ENCODE measurements around the gene COQ10B.

Gene COQ10B

GRCh38 chr2:197419438-197419837 is 33.9 kb upstream of the COQ10B start:
- no peaks in the 10 kb centered on the region for H3K27me3 ChIP-seq (ENCODE audit: insufficient read depth, low read depth, severe bottlenecking)
- peaks cover 77% of the 10 kb centered on the region for H3K36me3 ChIP-seq
- TF ChIP-seq CTCF (IDR thresholded peaks at IDR 0.05; ENCODE audit: low read depth, low read length): no peak
- DNase-seq: no peak
- no peaks in the 10 kb centered on the region for H3K9me3 ChIP-seq (ENCODE audit: severe bottlenecking)
- H3K4me3 ChIP-seq (ENCODE audit: low read depth, low read length): no peak overlapping the region
- H3K27ac ChIP-seq: no peak overlapping the region

GRCh38 chr2:197423307-197423706 is 30.0 kb upstream of the COQ10B start:
- Histone ChIP-seq H3K4me3 (ENCODE audit: low read depth, low read length) (no peak overlapping the region), H3K27ac (no peak overlapping the region), H3K36me3 (peaks cover 57% of the 10 kb centered on the region), H3K9me3 (ENCODE audit: severe bottlenecking) (no peaks in the 10 kb centered on the region), H3K27me3 (ENCODE audit: insufficient read depth, low read depth, severe bottlenecking) (no peaks in the 10 kb centered on the region)
- TF ChIP-seq CTCF (IDR thresholded peaks at IDR 0.05; ENCODE audit: low read depth, low read length): no peak
- DNase-seq: no peak

GRCh38 chr2:197425550-197425949 is 27.8 kb upstream of the COQ10B start:
- H3K27me3 ChIP-seq (ENCODE audit: insufficient read depth, low read depth, severe bottlenecking): no peaks in the 10 kb centered on the region

GRCh38 chr2:197426723-197427603 is 26.4 kb upstream of the COQ10B start:
- H3K4me3 ChIP-seq (ENCODE audit: low read depth, low read length): no peak overlapping the region
- DNase-seq: no peak
- no peaks in the 10 kb centered on the region for H3K9me3 ChIP-seq (ENCODE audit: severe bottlenecking)
- TF ChIP-seq CTCF (IDR thresholded peaks at IDR 0.05; ENCODE audit: low read depth, low read length): no peak
- no peaks in the 10 kb centered on the region for H3K27me3 ChIP-seq (ENCODE audit: insufficient read depth, low read depth, severe bottlenecking)
- no peak overlapping the region for H3K27ac ChIP-seq
- H3K36me3 ChIP-seq: peaks cover 46% of the 10 kb centered on the region

More at GRCh38 chr2:197425550-197425949, 27.8 kb upstream of the COQ10B start:
- Histone ChIP-seq H3K36me3 (peaks cover 52% of the 10 kb centered on the region), H3K4me3 (ENCODE audit: low read depth, low read length) (no peak overlapping the region), H3K27ac (no peak overlapping the region), H3K9me3 (ENCODE audit: severe bottlenecking) (no peaks in the 10 kb centered on the region)
- no peak for DNase-seq
- TF ChIP-seq CTCF (IDR thresholded peaks at IDR 0.05; ENCODE audit: low read depth, low read length): no peak

- no peak overlapping the region for H3K4me3 ChIP-seq (ENCODE audit: low read depth, low read length)
- H3K27ac ChIP-seq: no peak overlapping the region
- no peak for TF ChIP-seq CTCF (IDR thresholded peaks at IDR 0.05; ENCODE audit: low read depth, low read length)
- DNase-seq: no peak
- no peaks in the 10 kb centered on the region for H3K9me3 ChIP-seq (ENCODE audit: severe bottlenecking)
- no peaks in the 10 kb centered on the region for H3K27me3 ChIP-seq (ENCODE audit: insufficient read depth, low read depth, severe bottlenecking)
- H3K36me3 ChIP-seq: peaks cover 45% of the 10 kb centered on the region
Observed at GRCh38 chr2:197427986-197428385, 25.4 kb upstream of the COQ10B start.

Data from WERI-Rb-1 (cell line).